HG02623 (cell line): ENCODE measurements around the gene PRRT4.

ENCODE experiments used
- ATAC-seq: cut with Tn5 transposase; IDR thresholded peaks from one replicate; pipeline ENCODE4 v1.9.1; 2021; ENCODE audit warnings: moderate library complexity; ENCODE audit not compliant: unreplicated experiment

Gene PRRT4

DNA sequence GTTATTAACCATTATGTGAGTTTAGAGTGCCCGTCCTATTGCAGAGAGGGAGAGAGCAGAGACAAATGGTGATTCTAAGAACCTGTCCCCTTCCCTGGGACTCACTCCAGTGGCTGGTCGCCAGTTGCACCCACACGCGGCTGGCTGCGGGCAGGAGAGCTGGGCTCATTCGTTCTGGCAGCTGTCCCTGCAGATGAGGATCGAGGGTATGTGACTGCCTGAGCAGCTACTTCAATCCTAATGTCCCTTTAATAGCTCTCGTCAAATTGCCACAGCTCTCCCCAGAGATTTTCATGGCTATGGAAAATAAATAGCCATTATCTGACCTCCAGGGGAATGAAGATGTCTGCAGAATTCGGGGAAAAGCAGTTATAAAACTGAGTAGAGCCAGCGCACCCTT lies 59.4 kb downstream of the PRRT4 start:
- ATAC-seq = no peak
